T-helper 9 cell (primary cell): Measurements from ENCODE around the gene CCDC178.
"Not testable (repeated sequence)": the region's sequence is repeated elsewhere in the genome, so short reads cannot be mapped to it uniquely, and the experiment has no call there.

Experiments used
- DNase-seq: peaks from one replicate; pipeline ENCODE4 v3.0.0-alpha.2; 2020

Gene CCDC178

DNA sequence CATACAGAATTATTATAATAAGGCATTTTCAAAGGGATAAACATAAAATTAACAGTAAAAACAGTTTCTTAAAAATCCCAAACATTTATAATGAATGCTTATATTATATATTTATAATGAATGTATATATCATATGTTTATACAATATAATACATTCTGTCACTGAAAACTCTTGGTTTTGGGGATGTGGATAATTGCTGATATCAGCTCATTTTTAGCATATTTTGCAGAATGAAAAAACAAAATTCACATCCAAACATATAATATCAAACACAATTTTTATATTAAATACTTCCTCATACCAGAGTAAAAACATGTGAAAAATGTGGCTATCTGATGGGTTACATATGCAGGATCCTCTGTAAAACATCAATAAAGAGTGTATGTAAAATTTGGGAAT, 465.0 kb downstream of the CCDC178 start:
- DNase-seq = no peak

DNA sequence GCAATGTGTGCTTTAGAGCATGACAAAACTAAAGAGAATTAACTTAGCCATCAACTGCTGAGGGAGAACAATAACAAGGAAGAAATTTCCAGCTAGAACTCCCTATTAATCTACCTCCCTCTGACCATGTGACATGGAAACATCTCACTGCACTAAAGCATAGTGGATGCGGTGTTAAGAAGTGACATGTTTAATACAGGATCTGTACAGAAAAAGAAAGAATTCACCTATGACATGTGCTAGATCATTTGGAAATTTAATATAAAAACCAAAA, 465.4 kb downstream of the CCDC178 start:
- no peak for DNase-seq

DNA sequence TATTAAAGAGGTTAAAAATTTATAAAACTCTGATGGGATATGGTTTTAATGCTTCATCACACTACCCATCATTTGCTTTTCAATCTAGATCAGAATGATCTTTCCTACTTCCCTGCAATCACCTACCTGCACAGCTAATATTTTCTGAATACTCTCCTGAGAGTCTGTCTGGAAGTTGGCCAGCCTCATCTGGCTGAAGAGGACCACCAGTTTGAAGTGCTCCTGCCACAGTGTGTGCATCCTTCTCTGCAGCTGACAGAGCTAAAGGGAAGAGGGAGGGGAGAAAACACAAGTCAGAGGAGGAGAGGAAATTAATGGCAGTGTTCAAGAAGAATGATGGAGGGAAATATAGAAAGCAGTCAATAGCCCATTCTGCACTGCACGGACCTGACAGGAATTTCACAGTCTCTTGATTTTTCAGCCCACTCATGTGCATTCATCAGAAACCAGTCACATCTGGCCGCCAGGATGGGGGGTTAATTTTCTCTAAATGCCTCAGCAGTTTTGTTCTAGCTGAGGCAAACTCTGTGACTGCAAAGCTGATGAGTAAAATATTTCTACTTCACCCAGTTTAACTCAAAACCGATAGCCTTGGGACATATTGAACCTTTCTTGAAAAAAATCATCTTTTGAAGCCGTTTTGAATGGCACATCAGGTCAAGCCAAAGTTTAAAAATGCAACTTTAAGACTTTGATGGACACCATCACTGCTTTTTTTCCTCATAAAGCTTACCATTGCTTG, 465.9 kb downstream of the CCDC178 start:
- no peak for DNase-seq

DNA sequence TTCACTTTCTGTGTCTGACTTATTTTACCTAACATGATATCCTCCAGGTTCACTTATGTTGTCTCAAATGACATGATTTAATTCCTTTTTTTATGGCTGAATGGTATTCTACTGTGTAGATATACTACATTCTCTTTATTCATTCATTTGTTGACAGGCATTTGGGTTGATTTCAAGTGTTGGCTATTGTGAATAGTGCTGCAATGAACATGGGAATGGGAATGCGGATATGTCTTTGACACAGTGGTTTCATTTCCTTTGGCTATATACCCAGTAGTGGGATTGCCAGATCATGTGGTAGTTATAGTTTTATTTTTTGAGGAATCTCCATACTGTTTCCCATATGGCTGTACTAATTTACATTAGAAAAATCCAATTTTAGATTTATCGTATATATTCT, 472.3 kb downstream of the CCDC178 start:
- no peak for DNase-seq

DNA sequence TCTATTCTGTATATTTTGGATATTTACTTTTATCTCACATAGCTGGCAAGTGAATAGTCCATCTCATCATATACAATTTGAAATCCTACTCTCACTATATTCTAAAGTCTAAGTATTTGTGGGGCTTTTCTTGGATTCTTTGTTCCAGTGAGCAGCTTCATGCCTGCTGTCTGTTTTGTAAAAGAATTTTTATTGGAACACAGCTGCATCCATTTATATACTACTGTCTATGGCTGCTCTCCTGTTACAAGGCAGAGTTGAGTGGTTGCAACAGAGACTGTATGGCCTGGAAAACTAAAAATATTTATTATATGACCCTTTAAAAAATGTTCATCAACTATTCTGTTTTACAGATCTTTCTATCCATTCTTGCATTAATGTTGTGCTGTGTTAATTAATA, 474.4 kb downstream of the CCDC178 start:
- DNase-seq = no peak

DNA sequence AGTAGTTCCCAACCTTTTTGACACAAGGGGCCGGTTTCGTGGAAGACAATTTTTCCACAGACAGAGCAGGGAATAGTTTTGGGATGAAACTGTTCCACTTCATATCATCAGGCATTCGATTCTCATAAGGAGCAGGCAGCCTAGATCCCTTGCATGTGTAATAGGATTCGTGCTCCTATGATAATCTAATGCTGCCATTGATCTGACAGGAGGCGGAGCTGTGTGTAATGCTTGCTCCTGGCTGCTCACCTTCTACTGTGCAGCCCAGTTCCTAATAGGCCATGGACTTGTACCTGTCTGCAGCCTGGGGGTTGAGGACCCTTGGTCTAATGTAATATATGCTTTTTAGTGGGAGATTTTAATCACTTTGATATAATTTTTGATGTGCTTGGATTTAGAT, 479.0 kb downstream of the CCDC178 start:
- no peak for DNase-seq

DNA sequence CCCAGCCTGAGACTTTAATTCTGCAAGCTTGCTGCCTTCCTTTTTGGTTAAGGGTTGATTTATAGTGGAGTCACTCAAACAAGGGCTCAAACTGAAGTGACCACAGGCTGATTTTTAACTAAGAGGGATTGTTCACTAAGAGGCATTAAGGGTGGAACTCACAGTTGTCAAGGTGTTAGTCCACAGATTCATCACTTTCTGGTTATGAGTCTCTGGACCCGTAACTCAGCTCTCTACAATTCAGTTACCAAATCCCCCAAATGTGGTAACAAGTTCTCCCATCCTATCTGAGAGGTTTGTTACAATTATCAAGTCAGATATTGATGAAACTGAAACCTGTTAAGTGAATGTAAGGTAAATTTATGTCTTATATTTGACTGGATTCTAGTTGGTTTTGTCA, 481.8 kb downstream of the CCDC178 start:
- DNase-seq = no peak

DNA sequence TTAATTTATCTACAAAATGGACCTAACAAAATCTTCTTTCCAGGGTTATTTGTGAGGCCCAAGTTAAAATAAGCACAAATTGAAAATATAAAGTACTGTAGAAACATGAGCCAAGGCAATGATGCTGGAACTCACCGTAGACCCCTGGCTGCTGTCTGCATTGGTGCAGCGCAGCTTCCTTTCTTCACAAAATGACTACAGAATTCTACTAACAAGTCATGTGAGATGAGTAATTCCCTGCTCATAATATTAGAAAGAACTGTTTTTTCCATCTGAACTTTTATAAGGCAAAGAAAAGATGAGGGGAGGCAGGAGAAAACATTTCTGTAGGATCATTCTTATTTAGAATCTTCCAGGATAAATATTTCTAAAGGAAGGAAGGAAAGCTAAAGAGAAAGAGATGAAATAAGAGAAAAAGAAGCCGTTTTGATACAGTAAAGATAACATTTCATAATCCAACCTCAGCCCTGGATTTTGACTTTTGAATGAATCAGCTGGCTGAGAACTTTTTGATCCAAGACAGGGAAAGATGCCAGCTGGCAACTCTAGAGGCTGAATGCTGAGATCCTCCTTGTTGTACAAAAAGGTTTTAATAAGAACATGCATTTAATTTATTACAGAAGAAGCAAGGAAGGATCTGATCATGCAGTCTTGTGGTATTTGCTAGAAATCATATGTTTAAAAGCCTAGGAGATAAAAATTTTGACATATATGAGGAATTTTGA, 483.8 kb downstream of the CCDC178 start:
- no peak for DNase-seq

DNA sequence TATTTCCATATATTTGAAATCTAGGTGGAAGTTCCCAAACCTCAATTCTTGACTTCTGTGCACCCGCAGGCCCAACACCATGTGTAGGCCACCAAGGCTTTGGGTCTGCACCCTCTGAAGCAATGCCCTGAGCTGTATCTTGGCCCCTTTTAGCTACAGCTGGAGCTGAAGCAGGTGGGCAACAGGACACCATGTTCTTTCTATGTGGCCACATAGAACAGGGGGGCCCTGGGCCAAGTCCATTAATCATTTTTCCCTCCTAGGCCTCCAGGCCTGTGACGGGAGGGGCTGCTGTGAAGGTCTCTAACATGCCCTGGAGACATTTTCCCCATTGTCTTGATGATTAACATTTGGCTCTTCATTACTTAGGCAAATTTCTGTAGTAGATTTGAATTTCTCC, 488.2 kb downstream of the CCDC178 start:
- DNase-seq = not testable (repeated sequence)

DNA sequence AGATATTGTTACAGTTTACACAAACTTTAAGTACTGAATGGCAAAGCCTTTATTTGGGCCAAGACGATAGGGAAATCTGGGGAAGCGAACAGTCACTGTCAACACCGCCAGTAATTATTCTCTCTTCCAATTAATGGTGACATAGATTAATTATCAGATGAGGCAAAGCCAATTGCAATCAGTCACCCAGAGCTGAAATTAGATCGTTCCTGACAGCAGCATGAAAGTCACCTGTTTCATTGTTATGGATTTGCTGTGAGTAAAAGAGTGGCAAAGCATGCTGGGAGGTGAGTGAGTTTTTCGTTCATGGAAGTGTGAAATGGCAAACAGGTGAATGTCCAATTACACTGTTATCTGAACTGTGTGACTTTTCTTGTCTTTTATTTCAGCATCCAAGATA, 502.9 kb downstream of the CCDC178 start:
- no peak for DNase-seq

DNA sequence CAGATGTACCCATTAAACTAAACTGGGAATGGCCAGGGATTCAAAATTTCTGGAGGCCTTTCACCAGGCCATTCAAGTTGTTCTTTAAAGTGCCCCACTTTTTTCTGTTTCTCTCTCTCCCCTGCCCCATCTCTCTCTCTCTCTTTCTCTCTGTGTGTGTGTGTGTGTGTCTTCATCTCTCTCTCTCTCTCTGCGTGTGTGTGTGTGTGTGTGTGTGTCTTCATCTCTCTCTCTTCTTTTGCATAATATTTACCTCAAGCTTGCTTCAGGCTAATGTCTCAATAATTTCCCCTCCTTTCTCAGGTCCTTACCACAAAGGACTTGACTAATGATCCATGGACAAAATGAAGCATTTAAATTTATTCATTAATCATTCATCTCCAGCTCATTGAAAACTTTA, 503.5 kb downstream of the CCDC178 start:
- no peak for DNase-seq

DNA sequence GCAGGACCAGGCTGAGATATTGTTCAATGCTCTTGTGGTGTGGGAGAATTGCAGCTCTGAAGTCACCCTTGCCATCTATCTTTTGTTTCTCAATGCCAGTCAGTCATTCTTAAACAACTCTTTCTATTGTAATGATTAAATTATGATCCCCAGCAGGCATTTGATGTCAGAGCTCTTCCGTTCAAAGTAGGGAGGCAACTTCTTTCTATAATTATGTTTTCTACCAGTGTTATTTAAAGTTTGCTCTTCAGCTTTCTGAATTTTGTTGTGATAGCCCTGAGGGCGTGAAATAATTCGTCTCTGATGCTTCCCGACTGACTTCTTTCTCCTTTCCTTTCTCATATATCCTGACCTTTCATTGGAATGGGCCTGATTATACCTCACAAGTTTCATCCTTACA, 506.3 kb downstream of the CCDC178 start:
- DNase-seq = no peak

DNA sequence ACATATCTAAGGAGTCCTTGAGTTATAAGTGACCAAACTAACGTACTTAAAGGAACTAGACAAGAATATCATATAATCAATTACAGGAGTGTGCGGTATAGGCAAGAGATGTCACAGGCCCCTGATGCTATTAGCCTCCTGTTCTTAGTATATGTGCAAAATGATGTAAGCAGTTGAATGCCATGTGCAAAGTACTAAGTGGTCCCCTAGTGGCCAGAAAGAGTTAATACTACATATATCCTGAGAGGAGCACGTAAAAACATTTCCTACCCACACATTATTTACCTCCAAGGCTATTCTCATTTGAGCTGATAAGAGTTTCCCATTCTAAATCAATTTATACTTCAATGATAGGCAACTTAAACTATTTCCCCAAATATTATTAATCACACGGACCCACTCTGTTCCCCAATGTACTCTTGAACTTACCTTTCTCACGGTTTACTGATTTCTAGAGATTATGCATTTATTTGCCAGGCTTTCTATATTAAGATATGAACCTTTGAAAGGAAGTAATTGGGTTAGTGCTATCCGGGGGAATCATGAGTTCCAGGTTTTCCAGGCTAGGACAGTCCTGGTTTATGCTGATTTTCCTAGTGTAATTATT, 509.7 kb downstream of the CCDC178 start:
- no peak for DNase-seq

DNA sequence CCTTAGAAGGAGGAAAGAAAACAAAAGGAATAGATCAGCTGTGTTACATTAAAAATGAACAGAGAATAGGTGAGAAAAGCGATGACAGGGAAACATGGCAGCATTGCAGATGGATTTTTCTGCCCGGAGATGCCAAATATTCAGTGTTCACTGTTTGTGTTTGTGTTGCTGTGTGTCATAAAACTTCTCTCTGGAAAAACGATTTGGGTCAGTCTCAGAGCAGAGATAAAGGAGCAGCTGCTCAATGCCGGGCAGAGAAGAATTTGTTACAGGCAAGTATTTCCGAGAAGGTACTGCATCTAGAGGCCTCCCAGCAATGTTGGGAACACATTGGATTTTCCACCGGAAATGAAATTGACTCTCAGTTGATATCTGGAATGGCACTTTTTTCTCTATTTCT, 511.3 kb downstream of the CCDC178 start:
- no peak for DNase-seq

DNA sequence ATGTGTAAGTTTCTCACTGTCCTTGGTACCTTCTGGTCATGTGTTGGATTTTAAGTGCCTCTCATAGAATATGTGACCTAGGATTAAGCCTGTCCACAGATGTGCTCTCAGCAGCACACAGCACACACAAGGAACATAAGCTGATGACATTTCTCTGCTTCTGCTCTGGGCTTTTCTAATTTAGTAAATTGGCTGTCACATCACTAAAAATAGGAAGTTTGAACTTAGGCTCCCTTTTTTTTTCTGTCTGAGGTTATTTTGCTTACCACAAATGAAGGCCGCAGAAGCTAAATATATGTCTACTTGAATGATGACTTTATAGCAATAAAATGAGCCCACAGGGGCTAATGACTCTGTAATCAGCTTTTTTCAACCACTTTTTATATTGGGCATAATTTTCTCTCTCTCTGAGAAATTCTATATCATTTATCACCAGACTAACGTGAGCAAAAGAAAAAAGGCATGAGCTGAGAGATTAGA, 517.5 kb downstream of the CCDC178 start:
- DNase-seq = no peak

DNA sequence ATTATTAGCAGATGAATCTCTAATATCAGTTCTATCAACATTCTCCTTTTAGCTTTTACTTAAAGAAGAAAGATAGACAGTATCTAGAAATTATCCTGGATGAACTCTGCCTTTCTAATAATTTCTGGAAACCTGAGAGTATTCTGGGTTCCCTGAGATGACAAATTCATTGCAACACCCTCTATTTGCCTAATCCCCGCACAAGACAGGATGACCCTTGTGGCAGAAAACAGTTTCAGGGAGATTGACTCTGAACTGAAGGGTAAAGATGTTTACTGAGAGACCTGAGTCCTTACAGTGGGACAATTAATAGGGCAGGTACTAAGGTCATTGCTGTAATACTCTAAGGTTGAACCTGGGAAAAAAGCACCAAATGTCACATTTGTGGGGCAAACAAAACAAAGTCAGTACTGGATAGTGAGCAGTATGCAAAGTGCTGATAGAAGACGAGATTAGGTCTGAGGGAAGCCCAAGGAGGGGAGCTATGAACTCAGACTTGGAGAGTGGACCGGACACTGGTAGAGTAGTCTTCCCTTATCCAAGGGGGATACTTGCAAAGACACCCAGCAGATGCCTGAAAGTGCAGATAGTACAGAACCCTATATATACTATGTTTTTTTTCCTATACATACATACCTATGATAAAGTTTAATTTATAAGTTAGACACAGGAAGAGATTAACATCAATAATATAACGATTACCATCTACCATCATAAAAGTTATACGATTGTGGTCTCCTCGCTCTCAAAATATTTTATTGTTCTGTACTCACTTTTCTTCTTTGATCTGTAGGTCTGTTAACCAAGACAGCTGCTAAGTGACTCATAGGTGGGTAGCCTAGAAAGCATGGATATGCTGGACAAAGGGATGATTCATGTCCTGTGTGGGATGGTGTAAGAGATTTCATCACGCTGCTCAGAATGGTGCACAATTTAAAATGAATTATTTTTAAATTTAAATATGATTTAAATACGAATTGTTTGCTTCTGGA, 519.4 kb downstream of the CCDC178 start:
- DNase-seq = no peak

DNA sequence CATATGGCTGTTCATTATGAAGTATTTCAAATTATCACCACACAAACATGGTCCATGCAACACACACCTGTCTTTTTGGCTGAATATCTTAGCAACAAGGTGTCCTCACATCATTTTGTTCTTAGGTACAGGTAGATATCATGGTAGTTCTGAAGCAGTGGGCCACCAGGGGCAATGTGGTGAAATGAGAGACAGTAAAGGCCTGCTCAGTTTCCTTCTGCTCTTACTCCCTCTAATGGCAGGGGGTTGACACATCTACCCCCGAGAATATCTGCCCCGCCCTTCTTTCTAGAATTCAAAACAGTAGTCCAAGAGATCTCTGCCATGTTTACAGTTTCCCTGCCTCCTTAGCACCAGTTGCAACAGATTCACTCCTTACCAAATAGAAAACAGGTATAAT, 520.7 kb downstream of the CCDC178 start:
- DNase-seq = no peak

DNA sequence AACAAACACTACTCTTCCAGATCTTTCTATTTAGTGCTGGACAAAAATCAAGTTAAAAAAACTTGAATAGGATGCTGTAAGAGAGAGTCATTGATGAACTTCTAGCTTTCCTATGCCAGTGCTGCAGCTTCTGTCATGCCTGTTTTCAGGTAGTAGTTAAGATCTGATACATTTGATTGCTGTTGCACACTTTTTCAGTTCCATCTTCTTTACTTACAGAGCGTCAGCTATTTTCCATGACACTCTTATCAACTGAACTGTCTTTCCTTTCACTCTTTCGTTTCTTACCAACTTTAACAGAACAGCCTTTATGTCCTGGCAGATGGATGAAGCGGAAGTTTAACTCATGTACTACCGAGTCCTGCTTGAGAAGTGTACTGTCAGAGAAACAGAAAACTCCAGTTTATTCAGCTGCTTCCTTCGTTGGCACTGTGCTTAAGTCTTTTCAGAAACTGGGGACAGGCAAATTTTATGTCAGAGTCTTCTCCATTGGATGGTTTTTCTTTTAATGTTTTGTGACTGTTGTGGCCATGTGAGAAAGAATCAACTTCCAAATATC, 521.8 kb downstream of the CCDC178 start:
- DNase-seq = no peak

DNA sequence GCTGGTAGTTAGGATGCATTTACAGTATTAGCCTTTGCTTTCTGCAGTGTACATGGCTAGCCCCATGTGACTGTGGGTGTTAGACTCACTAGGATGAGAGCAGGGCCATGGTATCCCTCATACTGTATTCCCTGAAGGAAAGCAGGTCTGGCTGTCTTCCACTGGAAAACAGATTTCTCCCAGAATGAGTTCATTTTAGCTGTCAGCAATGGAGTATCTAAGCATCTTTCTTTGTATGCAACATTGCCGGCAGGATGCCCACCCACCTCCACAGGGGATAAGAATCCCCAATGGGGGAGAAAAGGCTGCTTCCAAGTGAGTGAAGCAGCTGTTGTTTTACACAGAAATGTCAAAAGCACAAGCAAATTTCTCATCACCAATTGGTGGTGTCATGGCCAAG, 525.0 kb downstream of the CCDC178 start:
- DNase-seq = no peak

DNA sequence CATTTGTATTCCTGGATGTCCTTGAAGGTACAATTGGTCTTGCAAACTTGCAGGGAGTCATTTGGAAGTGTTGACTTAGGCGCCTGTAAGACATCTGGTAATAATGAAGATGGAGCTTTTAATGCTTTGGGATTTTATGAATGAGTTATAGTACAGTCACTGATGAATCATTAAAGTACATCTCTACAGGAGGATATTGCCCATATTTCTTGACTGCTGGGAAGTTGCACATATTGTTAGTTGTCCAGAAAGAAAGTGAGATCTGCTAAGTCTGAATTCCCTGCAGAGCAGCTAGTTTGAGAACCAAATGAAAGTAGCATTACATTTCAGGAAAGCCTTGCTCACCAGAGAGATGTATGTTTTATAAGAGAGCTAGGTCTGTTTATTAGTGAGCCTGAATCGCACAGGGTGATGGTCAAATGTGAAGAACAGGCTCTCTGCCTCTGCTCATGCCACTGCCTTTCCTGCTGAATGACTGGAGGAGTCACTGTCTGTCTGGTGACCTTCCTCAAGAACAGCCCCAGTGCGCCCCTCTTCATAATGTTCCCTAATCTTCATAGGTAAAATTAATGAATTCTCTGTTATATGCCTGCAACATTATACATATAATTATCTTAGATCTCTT, 528.7 kb downstream of the CCDC178 start:
- no peak for DNase-seq

DNA sequence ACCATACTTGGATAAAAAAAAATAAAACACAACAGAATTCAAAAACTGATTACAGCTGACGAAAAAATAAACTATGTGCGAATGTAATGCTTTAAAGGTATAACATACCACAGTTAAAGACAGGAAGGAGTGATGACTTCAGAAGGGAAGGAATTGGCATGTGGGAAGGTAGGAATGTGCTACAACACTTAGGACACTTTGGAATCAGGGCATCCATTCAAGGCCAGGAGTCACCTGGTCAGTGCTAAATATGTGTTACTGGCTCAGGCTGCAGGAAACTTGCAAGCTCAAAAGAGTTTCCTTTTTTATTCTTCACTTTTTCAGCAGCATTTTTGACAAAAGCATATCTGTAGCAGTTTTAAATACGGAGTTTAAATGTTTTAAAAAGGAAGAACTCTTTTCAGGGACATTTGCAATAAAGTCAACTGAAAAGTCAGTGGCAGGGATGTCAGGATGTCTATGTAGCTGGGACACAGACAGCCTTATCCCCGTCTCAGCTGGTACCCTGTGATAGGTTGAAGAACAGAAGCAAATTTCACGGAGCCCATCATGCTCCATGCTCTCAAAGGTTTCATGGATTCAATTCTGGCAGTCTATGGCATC, 529.7 kb downstream of the CCDC178 start:
- no peak for DNase-seq
